Suprapubic skin (tissue), 4 donors: ENCODE results near the gene AKR7A3.

Experiments
- CTCF ChIP-seq, 2 donors: fragments of 200-600 bp in 1 of 2; fragments of 450-650 bp in 1 of 2; sonication (generic) in 1 of 2; IDR thresholded peaks; one replicate each; pipeline ENCODE4 v1.5.1; 2016 to 2019; ENCODE audit warnings: antibody characterized with exemption in 2 of 2, mild to moderate bottlenecking in 1 of 2, moderate library complexity in 1 of 2
- EP300 ChIP-seq: sonication (generic); formaldehyde crosslinking; IDR thresholded peaks from one replicate; pipeline ENCODE4 v1.6.1; 2017; ENCODE audit warnings: antibody characterized with exemption
- POLR2A ChIP-seq, 2 donors: fragments of 450-650 bp; IDR thresholded peaks; one replicate each; pipeline ENCODE4 v1.6.1; 2017; ENCODE audit warnings: antibody characterized with exemption in 2 of 2, mild to moderate bottlenecking in 2 of 2, moderate library complexity in 2 of 2
- POLR2AphosphoS5 ChIP-seq, 3 donors: sonication (generic); formaldehyde crosslinking; IDR thresholded peaks; one replicate each; pipeline ENCODE4 v1.6.1; 2017; ENCODE audit warnings: antibody characterized with exemption in 3 of 3

- no peak for TF ChIP-seq CTCF (IDR thresholded peaks at IDR 0.05)
- TF ChIP-seq POLR2A (IDR thresholded peaks at IDR 0.05), result no peak
- TF ChIP-seq POLR2AphosphoS5 (IDR thresholded peaks at IDR 0.05), result no peak
- no peak for TF ChIP-seq EP300
Measured at GRCh38 chr1:19294638-19295037, 6.1 kb upstream of the AKR7A3 start.
